Activated naive CD4-positive, alpha-beta T cell treated with anti-CD3 and anti-CD28 coated beads for 36 hours (primary cell): ENCODE results near the gene LILRB3. TPM values are rescaled to one million over a fixed set of nuclear protein-coding genes. Genes with fewer than 3 reads are reported as not detected.
"Not testable (repeated sequence)": the region's sequence is repeated elsewhere in the genome, so short reads cannot be mapped to it uniquely, and the experiment has no call there.

Source experiments
- CTCF ChIA-PET: fragments of 350-600 bp; sonication (Branson Sonifier 250); formaldehyde crosslinking; loops from one replicate; lab custom pipeline; 2021; ENCODE audit warnings: antibody characterized with exemption; lab: Charles Lee
- DNase-seq: peaks from one replicate; pipeline ENCODE4 v3.0.0-alpha.2; 2020
- H3K27ac Mint-ChIP-seq: one replicate; pipeline ENCODE4 v1.8.0; 2021; ENCODE audit warnings: mild to moderate bottlenecking, mixed read lengths
- H3K27me3 Mint-ChIP-seq: one replicate; pipeline ENCODE4 v1.8.0; 2021; ENCODE audit warnings: low read depth, mixed read lengths
- H3K36me3 Mint-ChIP-seq: one replicate; pipeline ENCODE4 v1.8.0; 2021; ENCODE audit warnings: low read depth, mixed read lengths
- H3K4me1 Mint-ChIP-seq: one replicate; pipeline ENCODE4 v1.8.0; 2021; ENCODE audit warnings: low read depth, mixed read lengths
- H3K4me3 Mint-ChIP-seq: one replicate; pipeline ENCODE4 v1.8.0; 2021; ENCODE audit warnings: mild to moderate bottlenecking, moderate library complexity, mixed read lengths
- H3K9me3 Mint-ChIP-seq: one replicate; pipeline ENCODE4 v1.8.0; 2021; ENCODE audit warnings: mixed read lengths
- intact Hi-C: fragments of 100-400 bp; cut with micrococcal nuclease; formaldehyde crosslinking; loops from one replicate; pipeline ENCODE4 v1.15.1; 2023
- total RNA-seq, 2 experiments: library from RNA; stranded (reverse); gene quantifications; one replicate each; pipeline ENCODE4 v1.2.3, GENCODE V29; 2021

LILRB3 gene
- total RNA-seq, 2 experiments from 2014 or later: not detected

GRCh38 chr19:54180691-54181091, 42.1 kb downstream of the LILRB3 start:
- no peak for DNase-seq
- no peak overlapping the region for H3K4me3 Mint-ChIP-seq
- peaks cover 32% of the 10 kb centered on the region for H3K36me3 Mint-ChIP-seq
- CTCF ChIA-PET: no interaction called here
- H3K9me3 Mint-ChIP-seq: no peaks in the 10 kb centered on the region
- no peaks in the 10 kb centered on the region for H3K27me3 Mint-ChIP-seq
- no peak overlapping the region for H3K27ac Mint-ChIP-seq
- H3K4me1 Mint-ChIP-seq: no peaks in the 10 kb centered on the region
- intact Hi-C loops: no loop called here

- CTCF ChIA-PET: interaction anchor here (0.7 kb wide), 1 partner anchor 1987 kb away, joined by 3 read pairs; no protein-coding TSS in a partner anchor
- peaks cover 29% of the 10 kb centered on the region for H3K36me3 Mint-ChIP-seq
- H3K27me3 Mint-ChIP-seq: no peaks in the 10 kb centered on the region
- no peaks in the 10 kb centered on the region for H3K4me1 Mint-ChIP-seq
- intact Hi-C loops: no loop called here
- no peaks in the 10 kb centered on the region for H3K9me3 Mint-ChIP-seq
- H3K27ac Mint-ChIP-seq: no peak overlapping the region
- H3K4me3 Mint-ChIP-seq: no peak overlapping the region
- no peak for DNase-seq
Observed at GRCh38 chr19:54179921-54180461, 42.8 kb downstream of the LILRB3 start.

GRCh38 chr19:54179262-54179852, 43.5 kb downstream of the LILRB3 start:
- Mint-ChIP-seq H3K4me3 (no peak overlapping the region), H3K27me3 (no peaks in the 10 kb centered on the region), H3K9me3 (no peaks in the 10 kb centered on the region), H3K27ac (no peak overlapping the region), H3K4me1 (no peaks in the 10 kb centered on the region), H3K36me3 (peaks cover 29% of the 10 kb centered on the region)
- DNase-seq: no peak
- CTCF ChIA-PET: interaction anchor here (0.7 kb wide), 1 partner anchor 1987 kb away, joined by 3 read pairs; no protein-coding TSS in a partner anchor
- intact Hi-C loops: no loop called here

- Mint-ChIP-seq H3K27ac (no peak overlapping the region), H3K9me3 (no peaks in the 10 kb centered on the region), H3K27me3 (no peaks in the 10 kb centered on the region), H3K4me1 (no peaks in the 10 kb centered on the region), H3K4me3 (no peak overlapping the region), H3K36me3 (peaks cover 27% of the 10 kb centered on the region)
- CTCF ChIA-PET: no interaction called here
- intact Hi-C loops: no loop called here
- DNase-seq: peak; percentile 59
Observed at GRCh38 chr19:54178581-54179261, 44.1 kb downstream of the LILRB3 start.

GRCh38 chr19:54173951-54174834, 48.6 kb downstream of the LILRB3 start:
- H3K27me3 Mint-ChIP-seq: no peaks in the 10 kb centered on the region
- H3K4me3 Mint-ChIP-seq: no peak overlapping the region
- H3K4me1 Mint-ChIP-seq: peaks cover 2% of the 10 kb centered on the region
- no peak overlapping the region for H3K27ac Mint-ChIP-seq
- H3K36me3 Mint-ChIP-seq: peaks cover 19% of the 10 kb centered on the region
- CTCF ChIA-PET: interaction anchor here (0.8 to 1.4 kb wide), 2 partner anchors 13 to 58 kb away, joined by 3 to 4 read pairs; no protein-coding TSS in a partner anchor
- H3K9me3 Mint-ChIP-seq: no peaks in the 10 kb centered on the region
- intact Hi-C loops: no loop called here
- DNase-seq: no peak

GRCh38 chr19:54173359-54173699, 49.5 kb downstream of the LILRB3 start:
- peaks cover 4% of the 10 kb centered on the region for H3K4me1 Mint-ChIP-seq
- no peaks in the 10 kb centered on the region for H3K9me3 Mint-ChIP-seq
- no peaks in the 10 kb centered on the region for H3K27me3 Mint-ChIP-seq
- DNase-seq: no peak
- intact Hi-C loops: no loop called here
- peaks cover 13% of the 10 kb centered on the region for H3K36me3 Mint-ChIP-seq
- CTCF ChIA-PET: interaction anchor here (0.8 kb wide), 1 partner anchor 13 kb away, joined by 3 read pairs; no protein-coding TSS in a partner anchor
- H3K27ac Mint-ChIP-seq: no peak overlapping the region
- H3K4me3 Mint-ChIP-seq: no peak overlapping the region

GRCh38 chr19:54172471-54173358, 50.1 kb downstream of the LILRB3 start, which contains the start of gene TMC4:
Gene TMC4 (minus strand): TSS chr19:54173160. CDS start chr19:54173117, 43 bp downstream.
- H3K36me3 Mint-ChIP-seq: peaks cover 8% of the 10 kb centered on the region
- no peak within 1 kb of the TSS for H3K4me3 Mint-ChIP-seq
- DNase-seq: no peak
- no peaks in the 10 kb centered on the region for H3K27me3 Mint-ChIP-seq
- no peak within 1 kb of the TSS for H3K27ac Mint-ChIP-seq
- intact Hi-C loops: no loop called here
- H3K9me3 Mint-ChIP-seq: no peaks in the 10 kb centered on the region
- CTCF ChIA-PET: no interaction called here
- H3K4me1 Mint-ChIP-seq: peaks cover 9% of the 10 kb centered on the region

GRCh38 chr19:54171736-54172431, 50.9 kb downstream of the LILRB3 start:
- intact Hi-C loops: not testable (repeated sequence)

GRCh38 chr19:54169149-54169740, 53.6 kb downstream of the LILRB3 start:
- CTCF ChIA-PET: interaction anchor here (0.9 to 2.7 kb wide), 3 partner anchors 60 to 155 kb away, joined by 3 to 13 read pairs (median 3); no protein-coding TSS in a partner anchor
- DNase-seq: no peak
- intact Hi-C loops: loop anchor here (10.0 kb wide), 1 partner anchor 276 kb away; the partner anchor contains the start of gene LENG8
- Mint-ChIP-seq H3K4me3 (no peak overlapping the region), H3K27me3 (peaks cover 6% of the 10 kb centered on the region), H3K36me3 (no peaks in the 10 kb centered on the region), H3K9me3 (no peaks in the 10 kb centered on the region), H3K27ac (no peak overlapping the region), H3K4me1 (peaks cover 16% of the 10 kb centered on the region)

More at GRCh38 chr19:54171736-54172431, 50.9 kb downstream of the LILRB3 start:
- CTCF ChIA-PET, H3K4me1 Mint-ChIP-seq, H3K27me3 Mint-ChIP-seq, H3K4me3 Mint-ChIP-seq, DNase-seq, H3K36me3 Mint-ChIP-seq, H3K9me3 Mint-ChIP-seq, H3K27ac Mint-ChIP-seq: not testable (repeated sequence)

GRCh38 chr19:54168174-54168917, 54.5 kb downstream of the LILRB3 start:
- CTCF ChIA-PET: interaction anchor here (1.6 to 2.7 kb wide), 3 partner anchors 38 to 98 kb away, joined by 5 to 13 read pairs (median 5); no protein-coding TSS in a partner anchor
- no peak overlapping the region for H3K4me3 Mint-ChIP-seq
- H3K27me3 Mint-ChIP-seq: peaks cover 7% of the 10 kb centered on the region
- H3K36me3 Mint-ChIP-seq: no peaks in the 10 kb centered on the region
- H3K4me1 Mint-ChIP-seq: peaks cover 19% of the 10 kb centered on the region
- intact Hi-C loops: loop anchor here (1.0 to 10.0 kb wide), 3 partner anchors 63 to 276 kb away; partner anchors contain the start of gene LENG8
- H3K9me3 Mint-ChIP-seq: no peaks in the 10 kb centered on the region
- peak; percentile 96 for DNase-seq
- H3K27ac Mint-ChIP-seq: no peak overlapping the region
